ENCODE measurements around the gene FOXS1.
A peak's percentile ranks its signal among the peaks of the same experiment; 100 is the strongest.

- no peak for TF ChIP-seq CTCF (IDR thresholded peaks at IDR 0.05)
- TF ChIP-seq POLR2AphosphoS5 (IDR thresholded peaks at IDR 0.05; ENCODE audit: low read depth, low read length): 0 out of 2 replicates have a peak, but pooled peaks have one; percentile 2
Observed at GRCh38 chr20:31815408-31816188, 29.8 kb downstream of the FOXS1 start.

Measured in Panc1 (cell line).